ENCODE measurements around the gene CHL1.

The CHL1 gene

GRCh38 chr3:458124-458523 is 261.6 kb downstream of the CHL1 start:
- DNase-seq (ENCODE audit: low read depth in 1 of 2, low spot score in 1 of 2), result no peak

- no peak for DNase-seq (ENCODE audit: low read depth in 1 of 2, low spot score in 1 of 2)
Observed at GRCh38 chr3:458653-459310, 262.2 kb downstream of the CHL1 start.

Measured in stimulated activated CD4-positive, alpha-beta T cell treated with anti-CD3 and anti-CD28 coated beads, Interleukin-15, amount 100 ng/mL, for 1 hour (primary cell).